H1 (cell line): ENCODE results near the gene PERCC1. TPM values are rescaled to one million over a fixed set of nuclear protein-coding genes. Genes with fewer than 3 reads are reported as not detected.
A peak's percentile ranks its signal among the peaks of the same experiment; 100 is the strongest.

Source experiments
- ATF2 ChIP-seq: IDR thresholded peaks from 2 replicates; pipeline ENCODE4 v1.6.1; 2012; ENCODE audit warnings: low read length, inconsistent platforms
- BACH1 ChIP-seq: IDR thresholded peaks from 2 replicates; pipeline ENCODE4 v1.6.1; 2012; ENCODE audit warnings: low read length, improper control_type of control experiment
- CHD1 ChIP-seq: IDR thresholded peaks from 2 replicates; pipeline ENCODE4 v1.6.1; 2012; ENCODE audit warnings: low read depth, low read length, improper control_type of control experiment
- CREB1 ChIP-seq: IDR thresholded peaks from 2 replicates; pipeline ENCODE4 v1.6.1; 2012; ENCODE audit warnings: inconsistent platforms
- EGR1 ChIP-seq: IDR thresholded peaks from 2 replicates; pipeline ENCODE4 v1.6.1; 2011; ENCODE audit warnings: low read depth, low read length, borderline replicate concordance
- FOSL1 ChIP-seq: IDR thresholded peaks from 2 replicates; pipeline ENCODE4 v1.6.1; 2011; ENCODE audit warnings: mild to moderate bottlenecking, low read depth, low read length, moderate library complexity; ENCODE audit not compliant: insufficient read depth
- KDM5A ChIP-seq: fragments of 200-600 bp; IDR thresholded peaks from 2 replicates; pipeline ENCODE4 v1.7.1; 2012; ENCODE audit warnings: mild to moderate bottlenecking, low read length, inconsistent platforms, mixed read lengths
- MAX ChIP-seq: IDR thresholded peaks from 2 replicates; pipeline ENCODE4 v1.6.1; 2012; ENCODE audit warnings: inconsistent platforms
- NANOG ChIP-seq: IDR thresholded peaks from 2 replicates; pipeline ENCODE4 v1.6.1; 2011; ENCODE audit warnings: low read length, low read depth, mild to moderate bottlenecking, inconsistent platforms; ENCODE audit not compliant: insufficient read depth, poor library complexity, severe bottlenecking
- NRF1 ChIP-seq: IDR thresholded peaks from 2 replicates; pipeline ENCODE4 v1.6.1; 2011; ENCODE audit warnings: mild to moderate bottlenecking, low read depth, low read length, improper control_type of control experiment
- RXRA ChIP-seq: IDR thresholded peaks from 2 replicates; pipeline ENCODE4 v1.6.1; 2011; ENCODE audit warnings: low read depth, mild to moderate bottlenecking, low read length, moderate library complexity; ENCODE audit not compliant: insufficient read depth
- SAP30 ChIP-seq: fragments of 300-600 bp; sonication (generic); IDR thresholded peaks from 2 replicates; pipeline ENCODE4 v1.7.1; 2012; ENCODE audit warnings: low read length, moderate library complexity, mild to moderate bottlenecking, inconsistent platforms; ENCODE audit not compliant: insufficient read depth, insufficient replicate concordance
- SIN3A ChIP-seq, 2 experiments: IDR thresholded peaks in 1 of 2; conservative IDR thresholded peaks in 1 of 2; 2 replicates each; pipeline ENCODE4 v1.6.1; 2011 to 2012; ENCODE audit warnings: low read length in 2 of 2, improper control_type of control experiment in 1 of 2, low read depth in 1 of 2, mild to moderate bottlenecking in 1 of 2
- SIRT6 ChIP-seq: IDR thresholded peaks from one replicate; pipeline ENCODE4 v1.7.1; 2012; ENCODE audit warnings: low read length, inconsistent platforms
- SP4 ChIP-seq: IDR thresholded peaks from 2 replicates; pipeline ENCODE4 v1.6.1; 2012; ENCODE audit warnings: low read length, inconsistent platforms
- TAF1 ChIP-seq: IDR thresholded peaks from 2 replicates; pipeline ENCODE4 v1.6.1; 2011; ENCODE audit warnings: mild to moderate bottlenecking, low read depth, low read length
- TBP ChIP-seq: IDR thresholded peaks from 2 replicates; pipeline ENCODE4 v1.6.1; 2011; ENCODE audit warnings: low read depth, low read length, improper control_type of control experiment
- TEAD4 ChIP-seq: IDR thresholded peaks from 2 replicates; pipeline ENCODE4 v1.6.1; 2012; ENCODE audit warnings: low read depth, low read length, inconsistent platforms, mixed read lengths
- polyA plus RNA-seq, 7 experiments: library from polyadenylated mRNA; depleted of rRNA in 3 of 7; stranded (reverse) in 5 of 7; unstranded in 2 of 7; fragments of >200 nt in 5 of 7; fragments of 200-250 nt in 2 of 7; gene quantifications; 1 replicate in 5 of 7; 2 replicates in 1 of 7; 4 replicates in 1 of 7; pipeline versions ENCODE4 v1.2.1 to v1.2.3, GENCODE V29; 2011 to 2013; ENCODE audit warnings: missing spikeins in 2 of 7, mixed read lengths in 2 of 7
- total RNA-seq: library from RNA; stranded (reverse); fragmentation: NEBNext Ultra II Directional; extraction: Animal tissue kit (Norgen Biotek cat#: 25700); gene quantifications from 2 replicates; pipeline ENCODE4 v1.2.1, GENCODE V29; 2021
- TF ChIP-seq, protein P1 (sequence below), 3 experiments: IDR thresholded peaks; 1 replicate in 2 of 3; 2 replicates in 1 of 3; pipeline versions ENCODE4 v1.5.1 to v1.6.1; 2011; ENCODE audit warnings: low read length in 3 of 3, mild to moderate bottlenecking in 3 of 3, inconsistent platforms in 2 of 3, low read depth in 1 of 3, moderate library complexity in 1 of 3; ENCODE audit not compliant: insufficient read depth in 1 of 3; ENCODE audit errors: control extremely low read depth in 1 of 3

The PERCC1 gene
- total and polyA plus RNA-seq, 2 of the 8 experiments (the other 6 are each of a cell fraction or from before 2014, with no cell fraction given): not detected

DNA sequence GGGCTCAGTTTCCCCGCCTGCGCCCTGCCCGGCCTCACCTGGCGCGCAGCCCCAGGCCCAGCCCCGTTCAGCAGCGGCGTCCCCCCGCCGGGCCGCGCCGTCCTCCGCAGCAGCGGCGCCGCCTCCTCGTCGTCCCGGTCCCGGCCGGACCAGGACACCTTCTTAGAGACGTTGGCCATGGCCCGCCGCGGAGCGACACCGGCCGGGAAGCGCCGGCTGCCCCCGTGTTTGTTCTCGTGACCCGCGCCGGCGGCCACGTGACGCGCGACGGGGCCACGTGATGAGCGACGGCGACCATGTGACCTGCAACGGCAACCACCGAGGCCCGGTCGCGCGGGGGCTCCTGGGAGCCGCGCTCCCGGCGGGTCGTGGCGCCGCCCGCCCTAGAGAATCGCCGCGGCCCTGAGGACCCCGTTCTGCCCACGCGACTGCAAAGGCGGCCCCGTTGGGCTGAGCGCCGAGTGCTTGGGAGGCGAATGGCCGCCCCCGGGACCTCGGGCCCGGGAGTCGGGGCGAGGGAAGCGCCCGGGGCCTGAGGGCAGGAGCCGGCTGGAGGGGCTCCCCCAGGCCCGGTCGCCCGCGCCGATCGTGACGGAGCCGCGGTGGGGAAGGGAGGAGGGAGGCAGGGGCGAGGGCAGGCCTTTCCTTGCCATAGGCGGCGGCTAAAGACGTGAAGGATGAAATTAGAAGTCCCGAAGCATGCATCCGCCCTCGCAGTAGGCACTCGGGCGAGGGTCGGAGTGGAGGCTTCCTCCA lies 44.1 kb downstream of the PERCC1 start, which contains the start of gene CLCN7 (continued):
- TF ChIP-seq MAX: peak; percentile 99
- peak; percentile 67; the same call in 1 of the 2 replicates for TF ChIP-seq TBP
- TF ChIP-seq CREB1: peak; percentile 70
- TF ChIP-seq SIRT6: no peak
- TF ChIP-seq BACH1: no peak
- TF ChIP-seq TEAD4: no peak
- TF ChIP-seq SAP30: no peak
- peak; percentile 37; the same call in 1 of the 2 replicates for TF ChIP-seq KDM5A
- peak; percentile 39; the same call in 1 of the 2 replicates for TF ChIP-seq EGR1
- TF ChIP-seq CHD1: no peak
- TF ChIP-seq NRF1: no peak
- TF ChIP-seq NANOG: peak; percentile 39
- no peak for TF ChIP-seq FOSL1
- TF ChIP-seq ATF2: 0 out of 2 replicates have a peak, but pooled peaks have one; percentile 20
- TF ChIP-seq, protein P1, sequence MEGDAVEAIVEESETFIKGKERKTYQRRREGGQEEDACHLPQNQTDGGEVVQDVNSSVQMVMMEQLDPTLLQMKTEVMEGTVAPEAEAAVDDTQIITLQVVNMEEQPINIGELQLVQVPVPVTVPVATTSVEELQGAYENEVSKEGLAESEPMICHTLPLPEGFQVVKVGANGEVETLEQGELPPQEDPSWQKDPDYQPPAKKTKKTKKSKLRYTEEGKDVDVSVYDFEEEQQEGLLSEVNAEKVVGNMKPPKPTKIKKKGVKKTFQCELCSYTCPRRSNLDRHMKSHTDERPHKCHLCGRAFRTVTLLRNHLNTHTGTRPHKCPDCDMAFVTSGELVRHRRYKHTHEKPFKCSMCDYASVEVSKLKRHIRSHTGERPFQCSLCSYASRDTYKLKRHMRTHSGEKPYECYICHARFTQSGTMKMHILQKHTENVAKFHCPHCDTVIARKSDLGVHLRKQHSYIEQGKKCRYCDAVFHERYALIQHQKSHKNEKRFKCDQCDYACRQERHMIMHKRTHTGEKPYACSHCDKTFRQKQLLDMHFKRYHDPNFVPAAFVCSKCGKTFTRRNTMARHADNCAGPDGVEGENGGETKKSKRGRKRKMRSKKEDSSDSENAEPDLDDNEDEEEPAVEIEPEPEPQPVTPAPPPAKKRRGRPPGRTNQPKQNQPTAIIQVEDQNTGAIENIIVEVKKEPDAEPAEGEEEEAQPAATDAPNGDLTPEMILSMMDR (IDR thresholded peaks at IDR 0.05; ENCODE audit: control extremely low read depth in 1 of 3, insufficient read depth in 1 of 3, low read depth in 1 of 3, low read length in 3 of 3): no peak
- TF ChIP-seq SIN3A (conservative IDR thresholded peaks at IDR 0.05 in 1 of 2, IDR thresholded peaks at IDR 0.05 in 1 of 2; ENCODE audit: low read depth in 1 of 2, low read length in 2 of 2): peak; percentile 81; a peak in 2 of 4 replicates
- peak; percentile 99 for TF ChIP-seq SP4
- TF ChIP-seq RXRA: no peak
- peak; percentile 78 for TF ChIP-seq TAF1
